Ramos (cell line): Measurements from ENCODE around the gene CHM.
"Not testable (repeated sequence)": the region's sequence is repeated elsewhere in the genome, so short reads cannot be mapped to it uniquely, and the experiment has no call there.

Source experiments
- in situ Hi-C: fragments of 300-500 bp; cut with MboI; formaldehyde crosslinking; loops from one replicate; pipeline ENCODE4 v1.14.3; 2022; ENCODE audit warnings: low sequenced_read_pairs; ENCODE audit not compliant: unreplicated experiment

The CHM gene

DNA sequence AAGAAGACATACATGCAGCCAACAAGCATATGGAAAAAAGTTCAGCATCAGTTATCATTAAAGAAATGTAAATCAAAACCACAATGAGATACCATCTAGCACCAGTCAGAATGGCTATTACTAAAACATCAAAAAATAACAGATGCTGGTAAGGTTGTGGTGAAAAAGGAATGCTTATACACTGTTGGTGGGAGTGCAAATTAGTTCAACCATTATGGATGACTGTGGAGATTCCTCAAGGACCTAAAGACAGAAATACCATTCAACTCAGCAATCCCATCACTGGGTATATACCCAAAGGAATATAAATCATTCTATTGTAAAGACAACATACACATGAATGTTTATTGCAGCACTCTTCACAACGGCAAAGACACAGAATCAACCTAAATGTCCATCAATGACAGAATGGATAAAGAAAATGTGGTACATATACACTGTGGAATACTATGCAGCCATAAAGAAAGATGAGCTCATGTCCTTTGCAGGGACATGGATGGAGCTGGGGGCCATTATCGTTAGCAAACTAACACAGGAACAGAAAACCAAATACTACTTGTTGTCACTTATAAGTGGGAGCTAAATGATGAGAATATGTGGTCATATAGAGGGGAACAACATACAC is 130.6 kb downstream of the CHM start:
- in situ Hi-C loops = not testable (repeated sequence)

DNA sequence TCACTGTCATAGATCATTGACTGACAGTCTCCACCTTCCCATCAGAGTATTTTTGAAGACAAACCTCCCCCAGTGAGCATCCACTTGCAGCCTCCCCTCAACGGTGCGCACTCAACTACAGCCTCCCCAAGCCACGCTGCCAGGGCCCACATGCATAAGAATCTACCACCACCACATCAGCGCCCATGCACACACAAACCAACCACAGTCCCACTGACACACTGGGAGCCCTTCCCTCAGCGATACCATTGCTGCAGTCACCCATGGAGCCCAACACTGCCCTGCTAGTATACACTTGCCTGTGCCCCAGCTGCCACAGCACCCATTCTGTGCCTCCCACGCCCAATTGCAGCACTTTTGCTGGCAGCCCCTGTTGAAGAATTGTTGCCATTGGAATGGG is 132.9 kb downstream of the CHM start:
- in situ Hi-C loops = no loop called here

DNA sequence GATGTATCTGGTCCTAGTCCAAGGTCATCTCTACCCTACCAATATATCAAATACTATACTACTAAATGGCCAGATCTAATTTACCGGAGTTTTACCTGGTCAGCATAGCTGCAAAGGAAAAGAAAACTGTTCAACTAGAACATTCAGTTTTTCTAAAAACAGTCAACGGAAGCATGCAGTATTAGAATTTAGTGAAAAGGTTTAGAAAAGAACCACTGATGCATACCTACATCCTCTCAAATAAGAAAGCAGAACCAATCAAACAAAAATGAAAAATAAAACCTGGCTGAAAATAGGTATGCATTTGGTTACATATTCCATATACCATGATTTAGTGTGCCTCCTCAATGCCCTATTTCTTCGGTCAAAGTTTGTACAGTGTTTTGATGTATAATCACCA is 140.0 kb downstream of the CHM start:
- in situ Hi-C loops = no loop called here

DNA sequence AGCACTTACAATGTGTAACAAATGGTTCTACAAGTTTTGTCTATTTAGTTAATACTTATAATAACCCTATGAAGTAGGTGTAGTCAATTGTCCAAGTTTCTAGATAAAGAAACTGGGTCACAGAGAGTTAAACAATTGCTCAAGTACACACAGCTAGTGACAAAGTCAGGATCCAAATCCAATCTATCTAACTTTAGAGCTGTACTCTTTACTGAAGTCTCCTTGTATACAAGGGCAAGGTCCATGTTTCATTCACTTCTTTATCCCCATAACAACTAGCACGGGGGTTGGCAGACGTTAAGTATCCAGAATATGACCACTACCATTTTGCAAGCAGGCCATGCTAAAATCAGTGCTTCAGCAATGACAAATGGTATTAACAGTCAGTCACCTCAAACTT is 141.0 kb downstream of the CHM start:
- in situ Hi-C loops = no loop called here

DNA sequence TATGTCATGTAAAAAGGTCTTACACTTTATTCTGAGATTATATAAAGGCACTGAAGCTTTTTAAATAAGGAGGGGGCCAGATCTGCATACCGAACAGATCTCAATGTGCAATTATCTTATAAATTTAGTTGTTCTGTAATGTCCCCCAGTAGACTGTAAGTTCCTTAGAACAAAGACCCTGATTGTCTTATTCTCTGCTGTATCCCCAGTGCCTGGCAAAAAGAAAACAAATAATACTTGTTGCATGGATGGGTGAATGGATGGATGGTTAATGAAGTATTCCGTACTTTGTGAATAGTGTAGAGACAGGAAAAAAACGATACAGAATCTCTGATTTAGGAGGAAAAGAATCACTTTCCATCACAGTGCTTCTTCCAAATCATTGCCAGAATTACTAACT is 141.5 kb downstream of the CHM start:
- in situ Hi-C loops = no loop called here

DNA sequence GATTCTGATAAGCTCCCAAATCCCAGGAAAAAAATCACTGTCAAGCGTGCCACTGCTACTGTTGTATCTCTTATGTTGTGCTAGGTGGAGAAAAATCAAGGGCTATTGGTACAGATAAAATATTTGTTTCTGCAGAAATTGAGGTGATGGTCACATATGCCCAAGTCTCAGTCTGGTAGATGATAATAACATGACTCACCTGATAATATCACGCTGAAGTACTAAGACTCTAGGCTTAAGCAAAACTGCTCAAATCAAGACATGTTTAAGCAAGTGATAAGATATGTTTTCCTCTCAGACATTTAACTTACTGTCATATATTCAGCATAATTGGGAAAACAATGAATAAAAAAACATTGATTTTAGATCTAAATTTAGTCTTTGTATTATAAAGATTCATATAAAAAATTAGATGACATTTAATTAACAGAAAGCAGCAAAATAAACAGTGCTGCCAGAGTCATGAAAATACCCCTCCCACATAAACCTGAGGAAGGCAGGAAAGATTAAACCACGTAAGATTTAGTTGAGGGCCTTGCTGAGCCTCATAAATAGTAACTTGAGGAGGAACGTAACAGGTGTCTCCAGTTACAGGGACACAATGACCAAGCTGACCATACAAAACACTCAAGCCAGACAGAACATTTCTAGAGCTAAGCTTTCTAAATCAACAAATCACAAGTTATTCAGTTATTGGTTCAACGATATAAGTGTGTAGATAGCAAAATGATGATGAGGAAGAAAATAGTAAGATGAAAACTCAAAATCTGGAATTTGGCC is 143.5 kb downstream of the CHM start:
- in situ Hi-C loops = no loop called here

DNA sequence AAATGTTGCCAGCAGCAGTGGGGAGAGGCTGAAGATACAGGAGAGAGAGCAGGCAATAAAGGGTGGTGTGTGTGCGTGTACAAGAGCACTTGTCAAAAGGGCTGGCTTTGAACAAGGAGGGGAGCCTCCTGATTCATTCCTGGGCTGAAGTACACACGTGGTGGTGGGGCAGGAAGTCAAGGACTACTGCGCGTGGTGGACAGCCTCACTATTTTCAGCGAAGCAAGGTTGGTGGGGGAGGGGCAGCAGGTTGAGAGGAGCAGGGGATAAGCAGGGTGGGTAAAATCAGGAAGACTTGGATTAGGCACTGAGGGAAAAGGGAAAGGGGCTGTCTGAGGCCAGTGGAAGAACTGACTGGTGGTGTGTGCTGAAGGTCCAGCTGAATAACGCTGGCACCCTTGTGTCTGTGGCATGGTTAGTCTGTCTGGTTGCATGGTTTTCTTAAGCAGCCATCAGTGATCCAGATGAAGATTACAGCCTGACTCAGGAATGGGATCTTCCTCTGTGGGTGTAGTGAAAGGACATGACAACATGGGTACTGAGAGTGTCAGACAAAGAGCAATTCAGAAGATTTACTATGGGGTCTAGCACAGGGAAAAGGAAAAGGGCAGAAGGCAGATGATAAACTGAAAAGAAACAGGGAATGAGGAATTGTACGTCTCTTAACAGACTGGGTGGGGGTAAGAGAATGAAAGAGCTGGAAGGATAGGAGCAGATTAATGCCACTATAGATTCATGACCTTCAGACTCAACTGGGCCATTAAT is 149.8 kb downstream of the CHM start:
- in situ Hi-C loops = no loop called here

DNA sequence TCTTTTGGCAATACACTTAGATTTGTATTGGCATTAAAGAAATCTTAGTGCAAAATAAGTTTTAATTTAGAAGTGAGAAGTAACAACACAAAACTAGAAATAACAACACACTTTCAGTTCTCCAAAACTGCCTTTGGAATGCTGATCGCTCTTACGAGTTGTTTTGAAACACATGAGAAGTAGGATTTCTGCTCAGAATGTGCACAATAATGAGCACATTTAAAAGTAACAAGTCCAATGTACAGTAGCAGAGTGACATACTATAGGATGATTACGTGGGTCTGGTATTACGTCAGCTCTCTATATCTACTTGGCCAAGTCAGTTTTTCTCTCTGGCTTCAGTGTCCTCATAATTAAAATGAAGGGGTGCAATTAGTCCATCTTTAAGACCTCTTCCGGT is 164.8 kb downstream of the CHM start:
- in situ Hi-C loops = no loop called here

- in situ Hi-C loops = no loop called here
Observed at GRCh38 chrX:85870585-85870984, 176.8 kb downstream of the CHM start.

DNA sequence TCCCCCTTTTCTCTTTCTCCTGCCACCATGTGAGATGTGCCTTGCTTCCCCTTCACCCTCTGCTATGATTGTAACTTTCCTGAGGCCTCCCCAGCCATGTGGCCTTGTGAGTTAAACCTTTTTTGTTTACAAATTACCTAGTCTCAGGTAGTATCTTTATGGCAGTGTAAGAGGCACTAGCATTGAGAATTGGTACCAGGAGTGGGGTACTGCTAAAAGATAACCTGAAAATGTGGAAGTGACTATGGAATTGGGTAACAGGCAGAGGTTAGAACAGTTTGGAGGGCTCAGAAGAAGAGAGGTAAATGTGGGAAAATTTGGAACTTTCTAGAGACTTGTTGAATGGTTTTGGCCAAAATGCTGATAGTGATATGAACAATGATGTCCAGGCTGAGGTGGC is 182.0 kb downstream of the CHM start:
- in situ Hi-C loops = no loop called here

DNA sequence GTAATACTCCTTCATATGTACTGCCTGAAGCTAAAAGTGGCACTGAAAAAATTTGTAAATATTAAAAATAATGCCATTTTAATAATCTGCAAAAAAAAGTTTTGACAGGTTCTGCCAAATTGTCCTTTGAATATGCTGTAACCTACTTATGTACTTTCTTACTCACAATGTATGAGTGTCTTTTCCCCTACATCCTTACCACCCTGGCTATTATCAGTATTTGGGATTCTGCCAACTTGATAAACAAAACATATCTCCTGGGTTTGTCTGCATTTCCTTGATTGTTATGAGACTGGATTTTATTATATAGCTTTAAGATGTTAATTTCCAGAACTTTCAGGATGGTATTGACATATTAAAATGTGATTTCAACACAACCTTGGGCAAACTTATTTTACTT is 187.9 kb downstream of the CHM start:
- in situ Hi-C loops = no loop called here

GRCh38 chrX:85851418-85851817 is 195.9 kb downstream of the CHM start:
- in situ Hi-C loops = no loop called here

DNA sequence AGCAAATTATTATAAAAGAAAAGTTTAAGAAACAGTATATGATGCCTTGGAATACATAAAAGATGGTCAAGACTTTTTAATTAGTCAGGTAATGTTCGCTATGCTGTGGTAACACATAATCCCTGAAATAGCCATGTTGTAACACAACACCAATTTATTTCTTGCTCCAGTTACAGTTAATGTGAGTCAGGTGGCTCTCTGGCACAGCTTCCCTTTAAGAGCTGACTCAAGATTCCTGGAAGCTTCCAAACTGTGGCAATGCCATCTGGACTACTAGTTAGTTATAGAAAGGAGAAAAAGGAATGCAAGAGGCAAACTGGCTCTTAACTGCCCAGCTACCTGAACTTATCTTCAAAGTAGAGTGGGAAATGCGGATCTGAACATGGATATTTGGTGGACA is 210.5 kb downstream of the CHM start:
- in situ Hi-C loops = no loop called here

GRCh38 chrX:85828771-85829170 is 218.6 kb downstream of the CHM start:
- in situ Hi-C loops = no loop called here

GRCh38 chrX:85815203-85815751 is 232.1 kb downstream of the CHM start:
- in situ Hi-C loops = no loop called here
